Gastrocnemius medialis (tissue), 4 donors: ENCODE results near the gene CEP83.
"Not testable (repeated sequence)": the region's sequence is repeated elsewhere in the genome, so short reads cannot be mapped to it uniquely, and the experiment has no call there.

Source experiments
- CTCF ChIP-seq, 5 experiments: fragments of 450-650 bp in 3 of 5; fragments of 200-600 bp in 2 of 5; sonication (generic) in 2 of 5; IDR thresholded peaks in 4 of 5; conservative IDR thresholded peaks in 1 of 5; 1 replicate in 4 of 5; 2 replicates in 1 of 5; pipeline ENCODE4 v1.5.1; 2016 to 2019; ENCODE audit warnings: antibody characterized with exemption in 5 of 5, mild to moderate bottlenecking in 3 of 5, moderate library complexity in 3 of 5
- POLR2A ChIP-seq, 2 donors: fragments of 450-650 bp; IDR thresholded peaks; one replicate each; pipeline ENCODE4 v1.6.1; 2017; ENCODE audit warnings: antibody characterized with exemption in 2 of 2, mild to moderate bottlenecking in 2 of 2, moderate library complexity in 2 of 2

- not testable (repeated sequence) for TF ChIP-seq POLR2A (IDR thresholded peaks at IDR 0.05); CTCF (IDR thresholded peaks at IDR 0.05 in 4 of 5, conservative IDR thresholded peaks at IDR 0.05 in 1 of 5)
These were observed 61.0 kb downstream of the CEP83 start for GRCh38 chr12:94398685-94399084.
